DND-41 (cell line): ENCODE results near the gene MAN2A1.

Experiments used
- ATAC-seq: fragments of 200-7000 bp; cut with Tn5 transposase; 3 replicates; pipeline ENCODE4 v1.9.1; 2021; ENCODE audit warnings: low read depth; ENCODE audit not compliant: insufficient read depth
- DNase-seq: peaks from one replicate; pipeline ENCODE4 v3.0.0-alpha.2; 2020
- H2AFZ ChIP-seq: 2 replicates; pipeline ENCODE4 v1.6.0; 2012; ENCODE audit warnings: low read depth, low read length
- H3K27ac ChIP-seq: 2 replicates; pipeline ENCODE4 v1.5.1; 2012; ENCODE audit warnings: low read length, inconsistent platforms
- H3K27me3 ChIP-seq: fragments of 200-600 bp; sonication (generic); 2 replicates; pipeline ENCODE4 v1.6.0; 2012; ENCODE audit warnings: low read length, mild to moderate bottlenecking, inconsistent platforms; ENCODE audit not compliant: insufficient read depth, poor library complexity
- H3K36me3 ChIP-seq: 2 replicates; pipeline ENCODE4 v1.5.1; 2012; ENCODE audit warnings: low read length, inconsistent platforms; ENCODE audit not compliant: insufficient read depth
- H3K4me1 ChIP-seq: 2 replicates; pipeline ENCODE4 v1.5.1; 2012; ENCODE audit warnings: mild to moderate bottlenecking, low read length; ENCODE audit not compliant: insufficient read depth
- H3K4me2 ChIP-seq: 2 replicates; pipeline ENCODE4 v1.6.0; 2012; ENCODE audit warnings: mild to moderate bottlenecking, moderate library complexity, low read length, inconsistent platforms; ENCODE audit not compliant: insufficient read depth
- H3K4me3 ChIP-seq, 2 experiments: fragments of 200-600 bp in 1 of 2; shearing (Covaris generic) in 1 of 2; 2 replicates each; pipeline ENCODE4 v1.5.1; 2012 to 2016; ENCODE audit warnings: inconsistent platforms in 2 of 2, low read length in 2 of 2, mild to moderate bottlenecking in 2 of 2, low read depth in 1 of 2, moderate library complexity in 1 of 2
- H3K79me2 ChIP-seq: 2 replicates; pipeline ENCODE4 v1.6.0; 2012; ENCODE audit warnings: low read length, inconsistent platforms; ENCODE audit not compliant: insufficient read depth
- H3K9ac ChIP-seq: 2 replicates; pipeline ENCODE4 v1.6.0; 2012; ENCODE audit warnings: low read depth, mild to moderate bottlenecking, inconsistent platforms, low read length, moderate library complexity
- H3K9me3 ChIP-seq: 2 replicates; pipeline ENCODE4 v1.5.1; 2012; ENCODE audit warnings: low read length, moderate library complexity, mild to moderate bottlenecking, inconsistent platforms; ENCODE audit not compliant: insufficient read depth, severe bottlenecking
- H4K20me1 ChIP-seq: 2 replicates; pipeline ENCODE4 v1.6.0; 2012; ENCODE audit warnings: low read length; ENCODE audit not compliant: insufficient read depth
- EZH2 ChIP-seq: IDR thresholded peaks from 3 replicates; pipeline ENCODE4 v1.6.1; 2012; ENCODE audit warnings: borderline replicate concordance, low read depth, mild to moderate bottlenecking, moderate library complexity, low read length, inconsistent platforms; ENCODE audit not compliant: severe bottlenecking
- TF ChIP-seq, protein P1 (sequence below): IDR thresholded peaks from 2 replicates; pipeline ENCODE4 v1.5.1; 2012; ENCODE audit warnings: borderline replicate concordance, low read length, moderate library complexity, mild to moderate bottlenecking; ENCODE audit not compliant: poor library complexity, severe bottlenecking; ENCODE audit errors: extremely low read depth

MAN2A1 gene

DNA sequence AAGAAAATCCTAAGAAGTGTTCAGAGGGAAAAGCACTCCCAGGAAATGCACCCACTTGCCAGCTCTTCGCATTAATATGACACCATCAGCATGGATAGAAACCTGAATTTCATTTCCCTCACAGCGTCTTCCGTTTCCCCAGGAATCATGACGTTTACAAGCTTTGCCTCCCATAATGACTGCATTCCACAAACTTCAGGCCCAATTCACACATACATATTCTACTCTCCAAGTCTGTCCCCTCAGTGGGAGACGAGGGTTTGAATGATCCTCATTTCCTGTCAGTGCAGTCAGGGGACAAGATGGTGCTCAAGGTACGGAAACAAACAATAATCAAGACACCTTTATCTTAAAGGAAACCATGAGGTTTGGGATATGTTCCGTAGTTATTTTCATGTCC lies 44.9 kb upstream of the MAN2A1 start:
- H3K4me3 ChIP-seq, result no peak overlapping the region
- H3K9ac ChIP-seq, result no peak overlapping the region
- H3K27me3 ChIP-seq, result no peaks in the 10 kb centered on the region
- no peaks in the 10 kb centered on the region for H3K9me3 ChIP-seq
- peaks cover 7% of the 10 kb centered on the region for H3K4me1 ChIP-seq
- no peaks in the 10 kb centered on the region for H3K79me2 ChIP-seq
- H3K4me2 ChIP-seq, result no peak overlapping the region
- no peak for ATAC-seq
- H3K36me3 ChIP-seq, result no peaks in the 10 kb centered on the region
- DNase-seq, result no peak
- no peak overlapping the region for H3K27ac ChIP-seq
- no peaks in the 10 kb centered on the region for H4K20me1 ChIP-seq
- no peak for TF ChIP-seq EZH2
- TF ChIP-seq, protein P1, sequence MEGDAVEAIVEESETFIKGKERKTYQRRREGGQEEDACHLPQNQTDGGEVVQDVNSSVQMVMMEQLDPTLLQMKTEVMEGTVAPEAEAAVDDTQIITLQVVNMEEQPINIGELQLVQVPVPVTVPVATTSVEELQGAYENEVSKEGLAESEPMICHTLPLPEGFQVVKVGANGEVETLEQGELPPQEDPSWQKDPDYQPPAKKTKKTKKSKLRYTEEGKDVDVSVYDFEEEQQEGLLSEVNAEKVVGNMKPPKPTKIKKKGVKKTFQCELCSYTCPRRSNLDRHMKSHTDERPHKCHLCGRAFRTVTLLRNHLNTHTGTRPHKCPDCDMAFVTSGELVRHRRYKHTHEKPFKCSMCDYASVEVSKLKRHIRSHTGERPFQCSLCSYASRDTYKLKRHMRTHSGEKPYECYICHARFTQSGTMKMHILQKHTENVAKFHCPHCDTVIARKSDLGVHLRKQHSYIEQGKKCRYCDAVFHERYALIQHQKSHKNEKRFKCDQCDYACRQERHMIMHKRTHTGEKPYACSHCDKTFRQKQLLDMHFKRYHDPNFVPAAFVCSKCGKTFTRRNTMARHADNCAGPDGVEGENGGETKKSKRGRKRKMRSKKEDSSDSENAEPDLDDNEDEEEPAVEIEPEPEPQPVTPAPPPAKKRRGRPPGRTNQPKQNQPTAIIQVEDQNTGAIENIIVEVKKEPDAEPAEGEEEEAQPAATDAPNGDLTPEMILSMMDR, result no peak
- no peak overlapping the region for H2AFZ ChIP-seq

DNA sequence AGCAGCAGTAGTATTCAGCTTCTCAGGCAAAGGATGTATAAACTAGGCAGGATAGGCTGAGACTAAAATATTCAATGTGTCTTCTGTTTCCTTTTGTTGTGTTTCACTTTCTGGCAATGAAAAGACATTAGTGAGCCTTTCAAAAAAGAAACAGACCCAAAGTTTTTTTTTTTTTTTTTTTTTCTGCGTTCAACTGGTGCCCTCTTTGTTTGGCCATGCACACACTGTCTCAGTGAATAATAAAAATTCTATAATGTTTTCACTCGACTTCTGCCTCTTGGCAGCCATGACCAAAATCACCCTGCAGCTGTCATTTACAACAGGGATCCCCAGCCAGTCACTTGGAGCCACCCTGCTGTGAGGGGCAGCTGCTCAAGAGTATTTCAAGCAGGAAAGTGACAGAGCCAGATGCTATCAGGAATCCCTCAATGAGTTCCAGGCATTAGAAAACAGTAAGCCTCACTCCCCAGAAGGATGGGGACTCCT lies 44.0 kb upstream of the MAN2A1 start:
- 0 out of 3 replicates have a peak, but pooled peaks have one; percentile 27 for ATAC-seq
- Histone ChIP-seq H3K9me3 (no peaks in the 10 kb centered on the region), H3K79me2 (no peaks in the 10 kb centered on the region), H3K4me3 (no peak overlapping the region), H3K27ac (no peak overlapping the region; the same call in 1 of the 2 replicates), H2AFZ (no peak overlapping the region; the same call in none of the 2 replicates), H3K36me3 (no peaks in the 10 kb centered on the region), H4K20me1 (no peaks in the 10 kb centered on the region), H3K4me1 (peaks cover 7% of the 10 kb centered on the region), H3K4me2 (no peak overlapping the region), H3K27me3 (no peaks in the 10 kb centered on the region), H3K9ac (no peak overlapping the region)
- TF ChIP-seq, protein P1, result no peak
- TF ChIP-seq EZH2, result no peak
- no peak for DNase-seq

DNA sequence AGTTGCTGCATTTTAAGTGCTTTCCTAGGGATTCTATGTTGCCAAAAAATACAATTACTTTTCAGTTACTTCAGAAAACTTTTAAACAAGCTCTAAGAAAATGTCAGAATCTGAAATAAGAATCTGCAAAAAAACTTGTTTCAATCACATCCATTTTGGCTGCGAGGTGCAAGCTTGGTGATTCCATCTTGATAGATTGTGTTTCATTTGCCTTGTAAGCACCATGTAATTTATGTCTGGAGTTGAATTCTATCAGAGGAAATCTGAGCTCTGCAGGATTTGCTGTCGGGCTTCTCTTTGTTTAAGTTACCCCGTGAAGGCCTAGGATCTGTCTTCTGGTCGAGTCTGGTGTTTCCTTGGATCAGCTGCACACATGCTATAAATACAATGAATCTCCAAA lies 40.4 kb upstream of the MAN2A1 start:
- ATAC-seq (no peak), DNase-seq (no peak)
- Histone ChIP-seq H3K4me1 (peaks cover 7% of the 10 kb centered on the region), H3K9ac (no peak overlapping the region), H3K9me3 (no peaks in the 10 kb centered on the region), H3K4me2 (no peak overlapping the region), H2AFZ (no peak overlapping the region), H3K4me3 (no peak overlapping the region), H3K27ac (no peak overlapping the region), H3K36me3 (no peaks in the 10 kb centered on the region), H3K79me2 (no peaks in the 10 kb centered on the region), H4K20me1 (no peaks in the 10 kb centered on the region), H3K27me3 (no peaks in the 10 kb centered on the region)
- TF ChIP-seq, protein P1, result no peak
- TF ChIP-seq EZH2, result no peak

DNA sequence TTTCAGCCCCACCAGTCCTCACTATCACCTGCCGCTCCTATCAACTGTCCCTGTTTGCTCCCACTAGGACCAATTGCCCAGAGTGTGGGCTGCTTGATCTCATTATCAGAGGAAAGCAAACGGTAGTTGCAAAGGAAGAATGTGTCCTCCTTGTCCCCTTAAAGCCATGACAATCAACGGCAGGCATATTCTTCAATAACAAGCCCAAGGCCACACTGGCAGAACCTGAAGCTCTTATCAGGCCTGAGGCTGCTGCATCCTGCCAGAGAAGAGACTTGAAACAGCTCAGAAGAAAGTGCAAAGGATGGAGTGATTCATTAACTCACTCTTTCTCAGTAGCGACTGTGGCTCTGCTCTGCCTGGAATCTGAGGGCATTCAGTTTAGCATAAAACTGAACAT lies 39.2 kb upstream of the MAN2A1 start:
- no peak overlapping the region for H3K4me3 ChIP-seq
- H3K9me3 ChIP-seq, result no peaks in the 10 kb centered on the region
- H3K79me2 ChIP-seq, result no peaks in the 10 kb centered on the region
- peak; percentile 35; the same call in 2 of the 3 replicates for ATAC-seq
- H3K4me1 ChIP-seq, result peaks cover 5% of the 10 kb centered on the region
- DNase-seq, result no peak
- TF ChIP-seq EZH2, result no peak
- H2AFZ ChIP-seq, result no peak overlapping the region
- H4K20me1 ChIP-seq, result no peaks in the 10 kb centered on the region
- H3K27me3 ChIP-seq, result no peaks in the 10 kb centered on the region
- H3K27ac ChIP-seq, result no peak overlapping the region
- no peak overlapping the region for H3K9ac ChIP-seq
- H3K36me3 ChIP-seq, result no peaks in the 10 kb centered on the region
- H3K4me2 ChIP-seq, result no peak overlapping the region
